HG03432 (cell line): ENCODE measurements around the gene EIF2B2.

Source experiments
- ATAC-seq: cut with Tn5 transposase; IDR thresholded peaks from one replicate; pipeline ENCODE4 v1.9.1; 2021; ENCODE audit warnings: mild to moderate bottlenecking, moderate library complexity; ENCODE audit not compliant: unreplicated experiment

EIF2B2 gene

GRCh38 chr14:75002392-75003249 is at the start of gene EIF2B2:
TSS of gene EIF2B2 (plus strand) at chr14:75002921. CDS start at chr14:75002991, 70 bp downstream.
- peak; percentile 98 for ATAC-seq

GRCh38 chr14:74953686-74954085 is 49.0 kb upstream of the EIF2B2 start:
- no peak for ATAC-seq

GRCh38 chr14:74954232-74954946 is 48.3 kb upstream of the EIF2B2 start:
- no peak for ATAC-seq

- no peak for ATAC-seq
These were observed 47.8 kb upstream of the EIF2B2 start for GRCh38 chr14:74954947-74955228.

- ATAC-seq = no peak
These were observed 47.3 kb upstream of the EIF2B2 start, which contains the start of gene PGF for GRCh38 chr14:74955229-74956026. TSS of gene PGF (minus strand) at chr14:74955597. CDS start at chr14:74955242, 355 bp downstream.

GRCh38 chr14:74956027-74956279 is 46.8 kb upstream of the EIF2B2 start:
- no peak for ATAC-seq

GRCh38 chr14:74956280-74957072 is 46.2 kb upstream of the EIF2B2 start:
- no peak for ATAC-seq

GRCh38 chr14:74959596-74960180 is 43.0 kb upstream of the EIF2B2 start:
- ATAC-seq = no peak

GRCh38 chr14:74960736-74961135 is 42.0 kb upstream of the EIF2B2 start:
- no peak for ATAC-seq

- no peak for ATAC-seq
These were observed 41.3 kb upstream of the EIF2B2 start for GRCh38 chr14:74961238-74961911.

GRCh38 chr14:74962046-74962445 is 40.7 kb upstream of the EIF2B2 start:
- no peak for ATAC-seq

- no peak for ATAC-seq
These were observed 40.2 kb upstream of the EIF2B2 start for GRCh38 chr14:74962493-74962892.

GRCh38 chr14:74963178-74963704 is 39.5 kb upstream of the EIF2B2 start:
- no peak for ATAC-seq

- ATAC-seq = no peak
These were observed 38.9 kb upstream of the EIF2B2 start for GRCh38 chr14:74963705-74964271.

- no peak for ATAC-seq
These were observed 37.8 kb upstream of the EIF2B2 start for GRCh38 chr14:74964787-74965485.

- no peak for ATAC-seq
These were observed 37.1 kb upstream of the EIF2B2 start for GRCh38 chr14:74965486-74966153.

- no peak for ATAC-seq
These were observed 33.9 kb upstream of the EIF2B2 start for GRCh38 chr14:74968811-74969210.

GRCh38 chr14:74973003-74973653 is 29.6 kb upstream of the EIF2B2 start:
- ATAC-seq = no peak
